ENCODE measurements around the gene NUP93. TPM values are rescaled to one million over a fixed set of nuclear protein-coding genes. Genes with fewer than 3 reads are reported as not detected.

Gene NUP93
- total and polyA plus RNA-seq, 2 of the 8 experiments (the other 6 are each of a cell fraction or from before 2014, with no cell fraction given), result 147 to 201 TPM

DNA sequence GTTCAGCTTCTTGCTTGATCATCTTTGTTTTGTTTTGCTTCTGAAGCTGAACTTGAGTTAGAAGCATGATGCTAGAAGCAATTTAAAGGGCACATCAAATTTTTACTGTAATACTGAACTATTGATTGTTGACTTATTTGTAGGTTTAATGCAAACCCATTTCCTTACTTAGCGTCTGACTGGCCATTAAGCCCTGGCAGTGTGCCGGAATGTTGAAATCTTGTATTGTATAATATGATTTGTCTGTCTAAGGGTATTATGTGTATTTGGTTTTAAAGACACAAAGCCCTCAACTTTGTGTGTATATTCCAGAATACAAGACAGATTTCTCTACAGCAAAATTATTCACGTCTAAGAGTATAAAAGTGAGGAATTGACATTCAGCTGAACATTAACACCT is 39.7 kb downstream of the NUP93 start (continued):
- TF ChIP-seq, protein P1, sequence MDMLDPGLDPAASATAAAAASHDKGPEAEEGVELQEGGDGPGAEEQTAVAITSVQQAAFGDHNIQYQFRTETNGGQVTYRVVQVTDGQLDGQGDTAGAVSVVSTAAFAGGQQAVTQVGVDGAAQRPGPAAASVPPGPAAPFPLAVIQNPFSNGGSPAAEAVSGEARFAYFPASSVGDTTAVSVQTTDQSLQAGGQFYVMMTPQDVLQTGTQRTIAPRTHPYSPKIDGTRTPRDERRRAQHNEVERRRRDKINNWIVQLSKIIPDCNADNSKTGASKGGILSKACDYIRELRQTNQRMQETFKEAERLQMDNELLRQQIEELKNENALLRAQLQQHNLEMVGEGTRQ (IDR thresholded peaks at IDR 0.05; ENCODE audit: low read length), result no peak
- no peak for TF ChIP-seq EP300 (IDR thresholded peaks at IDR 0.05; ENCODE audit: borderline replicate concordance in 1 of 2, low read depth in 2 of 2, low read length in 2 of 2)

All from H1 (cell line).